Neural progenitor cell (in vitro differentiated cells): ENCODE measurements around the gene FHL3.

Source experiments
- CTCF ChIP-seq: fragments of 200-600 bp; sonication (generic); IDR thresholded peaks from 2 replicates; pipeline ENCODE4 v1.5.1; 2017; ENCODE audit warnings: antibody characterized with exemption, mild to moderate bottlenecking
- EZH2 ChIP-seq: fragments of 200-600 bp; sonication (generic); IDR thresholded peaks from 2 replicates; pipeline ENCODE4 v1.6.1; 2017; ENCODE audit warnings: antibody characterized with exemption, mild to moderate bottlenecking, moderate library complexity

- TF ChIP-seq CTCF (peak; percentile 28), EZH2 (no peak)
Observed at GRCh38 chr1:37954316-37954971, 50.9 kb downstream of the FHL3 start.
